Right lobe of liver (tissue), 6 donors: ENCODE measurements around the gene NCK2. TPM values are rescaled to one million over a fixed set of nuclear protein-coding genes. Genes with fewer than 3 reads are reported as not detected.

Source experiments
- ATAC-seq, 4 donors: fragments of 200-7000 bp; cut with Tn5 transposase; one replicate each; pipeline ENCODE4 v1.9.1; 2020; ENCODE audit warnings: mild to moderate bottlenecking in 4 of 4, moderate library complexity in 4 of 4
- DNase-seq, 3 donors: peaks; one replicate each; pipeline ENCODE4 v3.0.0-alpha.2; 2020
- H3K27ac ChIP-seq, 3 donors: fragments of 200-600 bp; one replicate each; pipeline ENCODE4 v1.8.0; 2022
- H3K27me3 ChIP-seq, 2 donors: fragments of 200-600 bp; one replicate each; pipeline ENCODE4 v1.8.0; 2022
- H3K36me3 ChIP-seq, 4 donors: fragments of 200-600 bp; sonication (generic) in 1 of 4; one replicate each; pipeline versions ENCODE4 v1.5.1 to v1.8.0; 2017 to 2022; ENCODE audit warnings: control low read depth in 1 of 4
- H3K4me1 ChIP-seq, 4 donors: fragments of 200-600 bp; sonication (generic) in 1 of 4; one replicate each; pipeline versions ENCODE4 v1.5.1 to v1.8.0; 2017 to 2022; ENCODE audit warnings: control low read depth in 1 of 4
- H3K4me3 ChIP-seq, 3 donors: fragments of 200-600 bp; one replicate each; pipeline ENCODE4 v1.8.0; 2022
- H3K9me3 ChIP-seq, 4 donors: fragments of 200-600 bp; sonication (generic) in 1 of 4; one replicate each; pipeline versions ENCODE4 v1.5.1 to v1.8.0; 2017 to 2022; ENCODE audit warnings: control low read depth in 1 of 4
- CTCF ChIP-seq, 4 donors: fragments of 200-600 bp in 3 of 4; fragments of 450-650 bp in 1 of 4; IDR thresholded peaks; one replicate each; pipeline versions ENCODE4 v1.5.1 to v1.8.0; 2016 to 2022; ENCODE audit warnings: antibody characterized with exemption in 4 of 4, mild to moderate bottlenecking in 2 of 4
- POLR2A ChIP-seq: fragments of 450-650 bp; IDR thresholded peaks from one replicate; pipeline ENCODE4 v1.6.1; 2017; ENCODE audit warnings: antibody characterized with exemption, mild to moderate bottlenecking
- WGBS: methylation state at CpG from one replicate; pipeline ENCODE4 v1.1.6; 2018; ENCODE audit warnings: low coverage, low lambda C conversion rate; ENCODE audit not compliant: insufficient coverage; ENCODE audit errors: missing lambda C conversion rate; 5-methylcytosine and 5-hydroxymethylcytosine counted together
- intact Hi-C, 2 donors: fragments of 100-400 bp; cut with DNase I; formaldehyde crosslinking; loops; one replicate each; pipeline versions ENCODE4 v1.11.2 to v1.14.1; 2022
- total RNA-seq, 6 experiments: library from RNA; depleted of rRNA in 2 of 6; stranded (reverse); fragments of >200 nt in 2 of 6; fragmentation: NEBNext Ultra II Directional in 3 of 6; extraction: Animal tissue kit (Norgen Biotek cat#: 25700) in 3 of 6; gene quantifications; one replicate each; pipeline versions ENCODE4 v1.1.0 to v1.2.4, GENCODE V29; 2016 to 2023
- donor health status: DM: no; HTN: yes; CAD: no.
- donor health status: DM: no; HTN: no; CAD: no.
- donor health status: DM: no; HTN: no; CAD: no.
- donor health status: DM: no; HTN: yes; CAD: no.
- donor health status: DM: no; HTN: yes; CAD: no.

The NCK2 gene
- total RNA-seq, 6 experiments from 2014 or later: 4.8 to 11.7 (median 7.1) TPM

- no peaks in the 10 kb centered on the region for H3K36me3 ChIP-seq
- no peak overlapping the region for H3K4me3 ChIP-seq
- DNase-seq (no peak), ATAC-seq (no peak)
- TF ChIP-seq POLR2A (no peak), CTCF (IDR thresholded peaks at IDR 0.05) (no peak)
- intact Hi-C loops: no loop called here
- H3K27me3 ChIP-seq: peaks cover 0 to under 1% of the 10 kb centered on the region in 2 donors
- H3K27ac ChIP-seq: no peak overlapping the region
- H3K4me1 ChIP-seq: peaks cover 0 to 3% (median 0%) of the 10 kb centered on the region in 4 donors
- no peaks in the 10 kb centered on the region for H3K9me3 ChIP-seq
These were observed 36.0 kb upstream of the NCK2 start for GRCh38 chr2:105708697-105709096.

GRCh38 chr2:105711394-105711793, 33.3 kb upstream of the NCK2 start:
- peak; percentile 55 to 74 (median 64) for ATAC-seq
- H3K27ac ChIP-seq: no peak overlapping the region
- intact Hi-C loops: no loop called here
- DNase-seq: no peak
- H3K36me3 ChIP-seq: no peaks in the 10 kb centered on the region
- TF ChIP-seq CTCF (IDR thresholded peaks at IDR 0.05) (no peak), POLR2A (no peak)
- no peaks in the 10 kb centered on the region for H3K9me3 ChIP-seq
- peaks cover 0 to 3% (median 0%) of the 10 kb centered on the region in 4 donors for H3K4me1 ChIP-seq
- no peak overlapping the region for H3K4me3 ChIP-seq
- peaks cover 4 to 12% of the 10 kb centered on the region in 2 donors for H3K27me3 ChIP-seq

- ATAC-seq: peak in 1 of 4 donors; percentile 17
- Histone ChIP-seq H3K27me3 (peaks cover 4 to 12% of the 10 kb centered on the region in 2 donors), H3K9me3 (no peaks in the 10 kb centered on the region), H3K4me3 (no peak overlapping the region), H3K4me1 (peaks cover 0 to 3% (median 0%) of the 10 kb centered on the region in 4 donors), H3K27ac (no peak overlapping the region), H3K36me3 (no peaks in the 10 kb centered on the region)
- no peak for DNase-seq
- WGBS: 36% methylated on average over 5 of the region's 5 CpGs
- TF ChIP-seq CTCF (IDR thresholded peaks at IDR 0.05) (no peak), POLR2A (no peak)
- intact Hi-C loops: no loop called here
These were observed 32.4 kb upstream of the NCK2 start for GRCh38 chr2:105712166-105712915.

GRCh38 chr2:105712981-105713596, 31.6 kb upstream of the NCK2 start:
- WGBS: 41% methylated on average over 5 of the region's 6 CpGs
- peaks cover 4 to 12% of the 10 kb centered on the region in 2 donors for H3K27me3 ChIP-seq
- H3K36me3 ChIP-seq: no peaks in the 10 kb centered on the region
- H3K9me3 ChIP-seq: no peaks in the 10 kb centered on the region
- DNase-seq (no peak), ATAC-seq (peak in 1 of 4 donors; percentile 18)
- intact Hi-C loops: no loop called here
- TF ChIP-seq CTCF (IDR thresholded peaks at IDR 0.05): no peak
- TF ChIP-seq POLR2A: no peak
- H3K4me1 ChIP-seq: peaks cover 0 to 3% (median 0%) of the 10 kb centered on the region in 4 donors
- no peak overlapping the region for H3K27ac ChIP-seq
- no peak overlapping the region for H3K4me3 ChIP-seq
